DMS 273 (cell line): ENCODE results near the gene SLC25A33.
A peak's percentile ranks its signal among the peaks of the same experiment; 100 is the strongest.

Experiments
- DNase-seq: peaks from one replicate; lab custom pipeline; 2025; ENCODE audit not compliant: unreplicated experiment; lab: John Stamatoyannopoulos, UW

The SLC25A33 gene

DNA sequence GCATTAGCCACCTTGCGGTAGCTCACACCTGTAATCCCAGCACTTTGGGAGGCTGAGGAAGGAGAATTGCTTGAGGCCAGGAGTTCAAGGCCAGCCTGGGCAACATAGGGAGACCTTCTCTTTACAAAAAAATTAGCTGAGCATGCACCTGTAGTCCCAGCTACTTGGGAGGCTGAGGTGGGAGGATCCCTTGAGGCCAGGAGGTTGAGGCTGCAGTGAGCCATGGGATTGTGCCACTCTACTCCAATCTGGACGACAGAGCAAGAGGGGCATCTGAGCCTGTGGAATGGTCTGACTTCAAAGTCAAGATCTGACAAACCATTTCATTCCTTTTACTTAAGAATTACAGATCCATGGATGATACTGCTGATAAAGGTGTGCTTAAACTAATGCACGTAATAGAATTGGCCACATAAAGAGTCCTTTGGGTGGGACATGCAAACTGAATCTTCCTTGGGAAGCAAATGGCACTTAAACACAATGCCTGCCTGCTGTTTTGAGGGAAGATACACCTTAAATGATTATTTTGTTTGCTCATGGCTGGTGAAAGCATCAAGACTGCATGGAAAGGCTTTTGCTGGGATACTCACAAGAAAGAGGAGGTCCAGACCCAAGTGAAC, 47.0 kb downstream of the SLC25A33 start:
- DNase-seq: no peak

GRCh38 chr1:9588551-9589143, 49.4 kb downstream of the SLC25A33 start, which contains the start of gene TMEM201:
Gene TMEM201 (plus strand): TSS chr1:9588911. CDS start chr1:9588931, 20 bp downstream.
- DNase-seq: peak; percentile 98

DNA sequence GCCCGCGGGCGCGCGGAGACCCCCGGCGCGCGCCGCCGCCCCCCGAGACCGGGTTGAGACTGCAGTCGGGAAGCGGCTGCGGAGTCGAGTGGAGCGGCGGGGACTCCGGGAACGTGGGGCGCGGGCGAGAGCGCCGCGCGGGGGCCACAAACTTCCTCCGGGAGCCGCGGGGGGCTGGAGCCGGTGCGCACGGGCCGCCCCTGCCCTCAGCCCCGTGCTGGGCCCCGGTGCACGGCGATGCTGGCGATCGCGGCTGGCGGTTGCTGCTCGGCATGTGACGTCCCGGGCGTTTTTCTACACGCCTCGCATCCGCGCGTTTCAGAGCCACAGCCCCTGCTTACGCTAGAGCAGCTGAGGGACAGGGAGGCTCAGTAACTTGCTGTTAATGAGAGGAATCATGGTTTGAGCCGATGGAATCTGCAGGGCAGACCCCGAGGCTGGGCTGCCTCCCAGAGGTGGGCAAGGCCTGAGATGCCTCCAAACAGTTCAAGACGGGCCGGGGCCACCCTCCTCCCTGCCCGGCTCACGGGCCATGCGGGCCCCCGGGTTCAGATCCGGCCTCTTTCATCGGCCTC, 50.0 kb downstream of the SLC25A33 start:
- peak; percentile 60 for DNase-seq

DNA sequence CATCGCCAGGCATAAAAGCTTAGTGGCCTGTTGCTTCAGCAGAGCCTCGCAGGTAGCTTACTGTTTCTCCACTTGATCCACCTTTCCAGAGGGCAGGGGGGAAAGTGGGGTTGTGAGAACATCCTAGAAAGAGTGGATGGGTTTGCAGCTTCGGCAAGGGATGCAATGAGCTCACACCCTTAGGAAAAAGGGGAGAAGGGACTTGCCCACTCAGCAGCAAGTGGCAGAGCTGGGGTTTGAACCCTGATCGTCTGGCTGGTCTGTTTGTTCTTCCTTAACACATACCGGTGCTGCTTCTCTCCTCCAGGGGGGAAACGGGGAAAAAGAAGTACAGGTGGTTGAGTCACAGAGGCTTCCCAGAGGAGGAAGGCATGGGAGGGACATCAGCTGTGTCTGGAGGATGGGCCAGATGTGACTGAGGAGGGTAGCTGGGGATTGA, 50.5 kb downstream of the SLC25A33 start:
- peak; percentile 69 for DNase-seq

GRCh38 chr1:9590201-9590600, 50.9 kb downstream of the SLC25A33 start:
- peak; percentile 69 for DNase-seq

GRCh38 chr1:9590945-9591668, 51.8 kb downstream of the SLC25A33 start:
- no peak for DNase-seq

- peak; percentile 75 for DNase-seq
Observed at GRCh38 chr1:9591669-9592509, 52.6 kb downstream of the SLC25A33 start.

GRCh38 chr1:9592510-9593075, 53.3 kb downstream of the SLC25A33 start:
- DNase-seq: no peak

- DNase-seq: no peak
Observed at GRCh38 chr1:9593147-9593491, 53.9 kb downstream of the SLC25A33 start.

GRCh38 chr1:9593492-9594465, 54.5 kb downstream of the SLC25A33 start:
- peak; percentile 88 for DNase-seq

GRCh38 chr1:9594471-9595155, 55.3 kb downstream of the SLC25A33 start:
- DNase-seq: no peak

GRCh38 chr1:9595156-9595967, 56.1 kb downstream of the SLC25A33 start:
- no peak for DNase-seq

- no peak for DNase-seq
Observed at GRCh38 chr1:9595968-9596340, 56.7 kb downstream of the SLC25A33 start.

GRCh38 chr1:9596415-9597123, 57.3 kb downstream of the SLC25A33 start:
- peak; percentile 58 for DNase-seq

- no peak for DNase-seq
Observed at GRCh38 chr1:9597361-9598315, 58.4 kb downstream of the SLC25A33 start.

DNA sequence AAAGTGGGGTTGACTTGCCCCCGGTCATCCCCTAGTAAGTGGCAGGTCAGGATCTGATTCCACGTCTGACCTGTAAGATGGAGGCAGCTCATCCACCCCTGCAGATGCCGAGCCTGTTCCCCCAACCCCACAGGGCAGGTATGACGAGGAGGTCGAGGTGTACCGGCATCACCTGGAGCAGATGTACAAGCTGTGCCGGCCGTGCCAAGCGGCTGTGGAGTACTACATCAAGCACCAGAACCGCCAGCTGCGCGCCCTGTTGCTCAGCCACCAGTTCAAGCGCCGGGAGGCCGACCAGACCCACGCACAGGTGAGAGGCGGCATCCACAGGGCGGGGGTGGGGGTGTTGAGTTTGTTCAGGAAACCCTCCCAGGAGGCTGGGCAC, 59.0 kb downstream of the SLC25A33 start:
- no peak for DNase-seq
